Measurements from ENCODE around the gene ZMYND15.

The ZMYND15 gene

GRCh38 chr17:4716081-4716480 lies 23.6 kb upstream of the ZMYND15 start:
- FAIRE-seq, result no peak

- FAIRE-seq, result no peak
Observed at GRCh38 chr17:4717791-4718190, 21.8 kb upstream of the ZMYND15 start.

GRCh38 chr17:4718276-4718675 lies 21.4 kb upstream of the ZMYND15 start:
- FAIRE-seq, result no peak

GRCh38 chr17:4719146-4719545 lies 20.5 kb upstream of the ZMYND15 start:
- no peak for FAIRE-seq

GRCh38 chr17:4719684-4720221 lies 19.9 kb upstream of the ZMYND15 start:
- no peak for FAIRE-seq

- FAIRE-seq, result no peak
Observed at GRCh38 chr17:4720787-4721186, 18.8 kb upstream of the ZMYND15 start.

- FAIRE-seq, result no peak
Observed at GRCh38 chr17:4721203-4722135, 18.2 kb upstream of the ZMYND15 start.

- no peak for FAIRE-seq
Observed at GRCh38 chr17:4722678-4723240, 16.9 kb upstream of the ZMYND15 start.

GRCh38 chr17:4724650-4725049 lies 15.0 kb upstream of the ZMYND15 start:
- FAIRE-seq, result no peak

GRCh38 chr17:4725646-4726310 lies 13.9 kb upstream of the ZMYND15 start:
- FAIRE-seq, result no peak

GRCh38 chr17:4728124-4728523 lies 11.5 kb upstream of the ZMYND15 start:
- no peak for FAIRE-seq

- FAIRE-seq, result no peak
Observed at GRCh38 chr17:4733073-4733531, 6.5 kb upstream of the ZMYND15 start.

GRCh38 chr17:4734857-4735475 lies 4.7 kb upstream of the ZMYND15 start:
- no peak for FAIRE-seq

- no peak for FAIRE-seq
Observed at GRCh38 chr17:4735876-4736651, 3.6 kb upstream of the ZMYND15 start.

GRCh38 chr17:4738136-4739121 lies 1.2 kb upstream of the ZMYND15 start:
- no peak for FAIRE-seq

GRCh38 chr17:4740025-4740351 lies 355 bp downstream of the ZMYND15 start:
- no peak for FAIRE-seq

- no peak for FAIRE-seq
Observed at GRCh38 chr17:4740584-4740983, 951 bp downstream of the ZMYND15 start.

- FAIRE-seq, result no peak
Observed at GRCh38 chr17:4741544-4741943, 1.9 kb downstream of the ZMYND15 start.

GRCh38 chr17:4742133-4742532 lies 2.5 kb downstream of the ZMYND15 start:
- FAIRE-seq, result no peak

- FAIRE-seq, result no peak
Observed at GRCh38 chr17:4742629-4743028, 3.0 kb downstream of the ZMYND15 start.

GRCh38 chr17:4743216-4743615 lies 3.6 kb downstream of the ZMYND15 start:
- no peak for FAIRE-seq
